T-helper 9 cell (primary cell): Measurements from ENCODE around the gene TMSB4Y.

Experiments used
- DNase-seq: peaks from one replicate; pipeline ENCODE4 v3.0.0-alpha.2; 2020
- total RNA-seq, 2 donors: gene quantifications; one replicate each; lab custom pipeline; 2026; lab: John Stamatoyannopoulos, UW

Gene TMSB4Y
- total RNA-seq, result 0 reads per million in 2 donors

DNA sequence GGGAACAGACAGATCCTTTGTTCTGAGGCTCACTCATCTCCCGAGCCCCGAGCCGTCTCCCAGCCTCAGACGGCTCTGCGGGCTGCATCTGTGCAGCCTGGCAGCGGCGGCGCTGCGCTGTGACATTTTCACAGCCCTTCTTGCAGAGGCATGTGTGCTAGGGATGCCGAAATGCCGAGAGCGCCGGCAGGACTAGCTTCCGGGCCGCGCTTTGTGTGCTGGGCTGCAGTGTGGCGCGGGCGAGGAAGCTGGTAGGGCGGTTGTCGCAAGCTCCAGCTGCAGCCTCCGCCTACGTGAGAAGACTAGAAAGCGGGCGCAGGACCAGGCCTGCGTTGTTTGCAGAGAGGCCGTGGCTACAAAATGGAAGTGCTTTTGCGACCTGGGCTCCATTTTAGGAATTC, at the start of gene TMSB4Y:
Gene TMSB4Y (plus strand): TSS at position 332 of the 401 bp plus-strand sequence.
- no peak for DNase-seq

- DNase-seq, result no peak
Measured at GRCh38 chrY:13664162-13664561, 39.5 kb upstream of the TMSB4Y start.

GRCh38 chrY:13671122-13671521, 32.6 kb upstream of the TMSB4Y start:
- DNase-seq, result no peak

- no peak for DNase-seq
Measured at GRCh38 chrY:13702276-13702675, 1.4 kb upstream of the TMSB4Y start.

- DNase-seq, result no peak
Measured at GRCh38 chrY:13704121-13704930, 627 bp downstream of the TMSB4Y start.

- DNase-seq, result no peak
Measured at GRCh38 chrY:13705197-13705596, 1.5 kb downstream of the TMSB4Y start.

DNA sequence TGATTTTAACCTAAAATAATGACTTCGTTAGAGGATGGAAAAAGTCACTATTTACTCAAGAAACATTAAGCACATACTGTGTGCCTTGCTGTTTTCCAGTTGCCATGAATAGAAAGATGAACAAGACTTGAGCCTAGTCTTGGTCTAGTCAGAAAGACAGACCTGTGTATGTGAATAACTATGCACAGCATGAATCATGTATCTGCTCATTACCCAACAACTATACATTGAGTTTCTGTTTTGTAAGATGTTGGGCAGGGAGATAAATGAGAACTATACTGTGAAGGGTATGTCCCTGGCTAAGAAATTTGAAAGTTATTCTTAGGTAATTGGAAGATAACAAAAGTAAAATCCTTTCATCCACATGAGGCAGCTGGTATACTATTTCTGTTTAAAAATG, 4.3 kb downstream of the TMSB4Y start:
- DNase-seq, result no peak

- no peak for DNase-seq
Measured at GRCh38 chrY:13718996-13719395, 15.3 kb downstream of the TMSB4Y start.

- no peak for DNase-seq
Measured at GRCh38 chrY:13729517-13729916, 25.8 kb downstream of the TMSB4Y start.

DNA sequence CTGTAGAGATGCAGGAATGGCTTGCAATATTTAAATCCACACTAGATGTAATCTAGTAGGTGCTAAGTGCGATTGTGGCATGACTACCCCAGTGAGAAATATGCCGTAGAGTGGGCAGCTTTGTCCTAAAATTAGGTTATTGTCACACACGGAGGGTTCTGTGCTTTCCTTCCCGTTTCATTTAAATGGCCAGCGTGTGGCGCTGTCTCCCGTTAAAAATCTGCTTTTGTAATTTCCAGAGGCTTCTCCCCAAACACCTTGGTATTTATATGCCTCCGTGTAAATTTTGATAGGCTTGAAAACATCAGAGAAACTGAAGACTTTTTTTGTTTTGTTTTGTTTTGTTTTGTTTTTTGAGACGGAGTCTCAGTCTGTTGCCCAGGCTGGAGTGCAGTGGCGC, 34.9 kb downstream of the TMSB4Y start:
- DNase-seq, result no peak

GRCh38 chrY:13751289-13752071, 47.8 kb downstream of the TMSB4Y start:
- DNase-seq, result no peak

DNA sequence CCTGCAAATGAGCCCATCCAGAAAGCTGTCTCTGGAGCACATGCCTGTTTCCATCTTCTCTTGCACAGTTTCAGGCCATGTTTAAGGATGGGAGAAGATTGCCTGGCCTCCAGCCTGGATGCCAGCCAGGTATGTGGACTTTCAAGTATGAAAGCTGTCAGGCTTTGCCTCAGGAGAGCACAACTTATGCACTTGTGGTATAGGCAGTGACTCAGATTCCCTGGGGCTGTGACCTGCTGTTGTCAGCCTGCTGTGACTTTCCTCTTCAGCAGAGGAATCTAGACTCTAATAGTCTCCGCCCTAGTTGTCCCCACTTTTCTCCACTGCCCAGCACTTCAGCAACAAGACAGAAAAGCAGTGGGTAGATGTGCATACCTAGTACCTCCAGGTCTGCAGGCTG, 51.0 kb downstream of the TMSB4Y start:
- no peak for DNase-seq
